Thyroid gland (tissue), 4 donors: Measurements from ENCODE around the gene SBK1. TPM values are rescaled to one million over a fixed set of nuclear protein-coding genes. Genes with fewer than 3 reads are reported as not detected.
A peak's percentile ranks its signal among the peaks of the same experiment; 100 is the strongest.

ENCODE experiments used
- DNase-seq, 2 donors: peaks; one replicate each; pipeline ENCODE4 v3.0.0-alpha.2; 2019
- H3K27ac ChIP-seq, 3 donors: fragments of 200-600 bp; sonication (generic); 1 replicate in 2 of 3; 2 replicates in 1 of 3; pipeline ENCODE4 v1.5.1; 2016 to 2019; ENCODE audit warnings: mild to moderate bottlenecking in 1 of 3, moderate library complexity in 1 of 3
- H3K27me3 ChIP-seq: fragments of 200-600 bp; sonication (generic); one replicate; pipeline ENCODE4 v1.5.1; 2019
- H3K36me3 ChIP-seq, 2 donors: fragments of 200-600 bp; sonication (generic); one replicate each; pipeline ENCODE4 v1.5.1; 2016 to 2019
- H3K4me1 ChIP-seq, 2 donors: fragments of 200-600 bp; sonication (generic); one replicate each; pipeline ENCODE4 v1.5.1; 2017 to 2019
- H3K4me3 ChIP-seq, 3 donors: fragments of 200-600 bp; sonication (generic); replicated peaks in 1 of 3; 1 replicate in 2 of 3; 2 replicates in 1 of 3; pipeline ENCODE4 v1.5.1; 2016; ENCODE audit warnings: mild to moderate bottlenecking in 1 of 3
- H3K9me3 ChIP-seq: fragments of 200-600 bp; sonication (generic); one replicate; pipeline ENCODE4 v1.5.1; 2017
- CTCF ChIP-seq, 6 experiments: fragments of 200-600 bp in 3 of 6; fragments of 450-650 bp in 3 of 6; sonication (generic) in 3 of 6; IDR thresholded peaks; one replicate each; pipeline ENCODE4 v1.5.1; 2016 to 2019; ENCODE audit warnings: antibody characterized with exemption in 6 of 6, mild to moderate bottlenecking in 2 of 6, inconsistent platforms in 1 of 6, moderate library complexity in 1 of 6
- POLR2A ChIP-seq, 2 donors: fragments of 450-650 bp; IDR thresholded peaks; one replicate each; pipeline ENCODE4 v1.6.1; 2017; ENCODE audit warnings: antibody characterized with exemption in 2 of 2, mild to moderate bottlenecking in 2 of 2, moderate library complexity in 1 of 2
- WGBS, 2 donors: methylation state at CpG; one replicate each; pipeline ENCODE4 v1.1.5; 2017; 5-methylcytosine and 5-hydroxymethylcytosine counted together
- intact Hi-C: fragments of 100-400 bp; cut with DNase I; formaldehyde crosslinking; loops from one replicate; pipeline ENCODE4 v1.15.1; 2023
- total RNA-seq, 4 donors: library from RNA; depleted of rRNA; stranded (reverse); fragments of >200 nt; gene quantifications; one replicate each; pipeline ENCODE4 v1.2.3, GENCODE V29; 2016

The SBK1 gene
- total RNA-seq, 4 donors from 2014 or later = 2.8 to 6.8 (median 4.8) TPM

GRCh38 chr16:28303132-28303531 is 10.8 kb downstream of the SBK1 start:
- H3K27ac ChIP-seq = no peak overlapping the region
- peaks cover 0 to 7% of the 10 kb centered on the region in 2 donors for H3K4me1 ChIP-seq
- no peak for TF ChIP-seq POLR2A (IDR thresholded peaks at IDR 0.05)
- TF ChIP-seq CTCF (IDR thresholded peaks at IDR 0.05) = no peak
- intact Hi-C loops = no loop called here
- no peaks in the 10 kb centered on the region for H3K36me3 ChIP-seq
- no peak overlapping the region for H3K4me3 ChIP-seq
- no peaks in the 10 kb centered on the region for H3K9me3 ChIP-seq
- no peak for DNase-seq
- no peaks in the 10 kb centered on the region for H3K27me3 ChIP-seq

GRCh38 chr16:28304214-28304613 is 11.9 kb downstream of the SBK1 start:
- H3K4me1 ChIP-seq = no peaks in the 10 kb centered on the region
- no peak overlapping the region for H3K27ac ChIP-seq
- H3K36me3 ChIP-seq = no peaks in the 10 kb centered on the region
- intact Hi-C loops = no loop called here
- no peak overlapping the region for H3K4me3 ChIP-seq
- H3K27me3 ChIP-seq = no peaks in the 10 kb centered on the region
- DNase-seq = peak; percentile 22 to 43
- H3K9me3 ChIP-seq = no peaks in the 10 kb centered on the region
- no peak for TF ChIP-seq CTCF (IDR thresholded peaks at IDR 0.05)
- TF ChIP-seq POLR2A (IDR thresholded peaks at IDR 0.05) = no peak
- WGBS, 2 donors = 69 to 70% methylated on average over 8 of the region's 8 CpGs

- Histone ChIP-seq H3K27me3 (no peaks in the 10 kb centered on the region), H3K4me3 (no peak overlapping the region), H3K4me1 (no peaks in the 10 kb centered on the region), H3K36me3 (no peaks in the 10 kb centered on the region), H3K9me3 (no peaks in the 10 kb centered on the region), H3K27ac (no peak overlapping the region)
- DNase-seq = no peak
- intact Hi-C loops = no loop called here
- TF ChIP-seq POLR2A (IDR thresholded peaks at IDR 0.05) = no peak
- no peak for TF ChIP-seq CTCF (IDR thresholded peaks at IDR 0.05)
- 93 to 97% methylated on average over 5 of the region's 5 CpGs for WGBS, 2 donors
These were observed 15.6 kb downstream of the SBK1 start for GRCh38 chr16:28307936-28308335.

- no peaks in the 10 kb centered on the region for H3K9me3 ChIP-seq
- 92 to 100% methylated on average over 11 to 12 of the region's 14 CpGs for WGBS, 2 donors
- no peak for TF ChIP-seq CTCF (IDR thresholded peaks at IDR 0.05)
- no peak for TF ChIP-seq POLR2A (IDR thresholded peaks at IDR 0.05)
- H3K36me3 ChIP-seq = no peaks in the 10 kb centered on the region
- H3K4me3 ChIP-seq = no peak overlapping the region
- H3K27me3 ChIP-seq = no peaks in the 10 kb centered on the region
- H3K27ac ChIP-seq = no peak overlapping the region
- DNase-seq = no peak
- intact Hi-C loops = no loop called here
- no peaks in the 10 kb centered on the region for H3K4me1 ChIP-seq
These were observed 16.7 kb downstream of the SBK1 start for GRCh38 chr16:28308794-28309584.

- Histone ChIP-seq H3K27ac (no peak overlapping the region), H3K27me3 (no peaks in the 10 kb centered on the region), H3K36me3 (no peaks in the 10 kb centered on the region), H3K9me3 (no peaks in the 10 kb centered on the region), H3K4me1 (no peaks in the 10 kb centered on the region), H3K4me3 (no peak overlapping the region)
- intact Hi-C loops = no loop called here
- WGBS, 2 donors = 82 to 84% methylated on average over 19 to 20 of the region's 20 CpGs
- TF ChIP-seq POLR2A (IDR thresholded peaks at IDR 0.05) (no peak), CTCF (IDR thresholded peaks at IDR 0.05) (no peak)
- no peak for DNase-seq
These were observed 17.5 kb downstream of the SBK1 start for GRCh38 chr16:28309811-28310311.
